ENCODE data around the gene PLEKHJ1. TPM values are rescaled to one million over a fixed set of nuclear protein-coding genes. Genes with fewer than 3 reads are reported as not detected.
"Not testable (repeated sequence)": the region's sequence is repeated elsewhere in the genome, so short reads cannot be mapped to it uniquely, and the experiment has no call there.

Gene PLEKHJ1
- total RNA-seq, 2 experiments from 2014 or later, result 69.8 to 71.3 TPM

- DNase-seq (no peak), ATAC-seq (ENCODE audit: low read depth) (no peak)
- peaks cover 9% of the 10 kb centered on the region for H3K36me3 Mint-ChIP-seq
- H3K4me3 Mint-ChIP-seq, result no peak overlapping the region
- no peaks in the 10 kb centered on the region for H3K27me3 Mint-ChIP-seq
- H3K9me3 Mint-ChIP-seq, result no peaks in the 10 kb centered on the region
- peaks cover 3% of the 10 kb centered on the region for H3K4me1 Mint-ChIP-seq
- H3K27ac Mint-ChIP-seq, result peak overlapping the region; percentile 54
- POLR2A ChIA-PET, result no interaction called here
These were observed 25.0 kb downstream of the PLEKHJ1 start for GRCh38 chr19:2210987-2211740.

DNA sequence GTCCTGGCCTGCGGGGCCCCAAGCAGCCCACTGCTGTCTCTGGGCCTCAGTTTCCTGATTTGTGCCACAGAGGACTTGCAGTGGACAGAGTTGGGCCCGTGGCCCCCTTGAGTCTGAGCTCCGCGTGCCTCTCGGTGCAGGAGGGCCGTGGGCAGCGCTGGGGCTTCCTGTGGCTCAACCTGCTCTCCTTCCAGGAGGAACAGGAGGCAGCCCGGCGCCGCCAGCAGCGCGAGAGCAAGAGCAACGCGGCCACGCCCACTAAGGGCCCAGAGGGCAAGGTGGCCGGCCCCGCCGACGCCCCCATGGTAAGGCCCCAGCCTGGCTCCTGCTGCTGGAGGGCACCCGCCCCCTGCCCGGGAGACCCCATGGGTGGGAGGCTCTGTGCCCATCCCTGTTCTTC, 25.9 kb downstream of the PLEKHJ1 start:
- no peaks in the 10 kb centered on the region for H3K9me3 Mint-ChIP-seq
- H3K27ac Mint-ChIP-seq, result no peak overlapping the region
- peaks cover 3% of the 10 kb centered on the region for H3K4me1 Mint-ChIP-seq
- ATAC-seq (ENCODE audit: low read depth), result no peak
- H3K4me3 Mint-ChIP-seq, result no peak overlapping the region
- H3K36me3 Mint-ChIP-seq, result peaks cover 9% of the 10 kb centered on the region
- H3K27me3 Mint-ChIP-seq, result no peaks in the 10 kb centered on the region
- no peak for DNase-seq
- POLR2A ChIA-PET, result no interaction called here

DNA sequence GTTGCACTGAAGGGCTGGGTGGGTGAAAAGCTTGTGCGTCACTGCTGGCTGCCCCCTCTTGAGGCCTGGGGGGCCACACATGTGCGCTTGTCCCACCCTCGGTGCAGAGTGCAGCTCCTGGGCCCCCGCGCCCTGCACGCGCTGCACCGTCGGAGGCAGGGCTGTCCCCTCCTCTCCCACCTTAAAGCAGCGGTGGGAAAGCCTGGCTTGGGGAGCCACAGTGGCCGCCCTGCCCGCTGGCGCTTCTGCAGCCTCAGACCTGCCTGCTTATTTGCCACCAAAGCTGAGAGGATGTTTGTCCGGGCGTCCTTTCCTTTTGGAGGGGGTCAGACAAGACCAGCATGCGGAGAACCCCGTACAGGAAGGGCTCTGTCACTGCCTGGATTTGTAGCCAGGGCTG, 26.7 kb downstream of the PLEKHJ1 start:
- no peak overlapping the region for H3K27ac Mint-ChIP-seq
- no peaks in the 10 kb centered on the region for H3K9me3 Mint-ChIP-seq
- H3K27me3 Mint-ChIP-seq, result no peaks in the 10 kb centered on the region

GRCh38 chr19:2208975-2209374, 27.2 kb downstream of the PLEKHJ1 start:
- no peak overlapping the region for H3K4me3 Mint-ChIP-seq
- POLR2A ChIA-PET, result no interaction called here
- H3K9me3 Mint-ChIP-seq, result no peaks in the 10 kb centered on the region
- no peak for ATAC-seq (ENCODE audit: low read depth)
- H3K4me1 Mint-ChIP-seq, result peaks cover 3% of the 10 kb centered on the region
- no peak for DNase-seq
- peaks cover 13% of the 10 kb centered on the region for H3K36me3 Mint-ChIP-seq
- no peaks in the 10 kb centered on the region for H3K27me3 Mint-ChIP-seq
- H3K27ac Mint-ChIP-seq, result no peak overlapping the region

More for the DNA sequence above, 26.7 kb downstream of the PLEKHJ1 start:
- Mint-ChIP-seq H3K36me3 (peaks cover 10% of the 10 kb centered on the region), H3K4me3 (no peak overlapping the region), H3K4me1 (peaks cover 1% of the 10 kb centered on the region)
- DNase-seq (no peak), ATAC-seq (ENCODE audit: low read depth) (no peak)
- POLR2A ChIA-PET, result no interaction called here

DNA sequence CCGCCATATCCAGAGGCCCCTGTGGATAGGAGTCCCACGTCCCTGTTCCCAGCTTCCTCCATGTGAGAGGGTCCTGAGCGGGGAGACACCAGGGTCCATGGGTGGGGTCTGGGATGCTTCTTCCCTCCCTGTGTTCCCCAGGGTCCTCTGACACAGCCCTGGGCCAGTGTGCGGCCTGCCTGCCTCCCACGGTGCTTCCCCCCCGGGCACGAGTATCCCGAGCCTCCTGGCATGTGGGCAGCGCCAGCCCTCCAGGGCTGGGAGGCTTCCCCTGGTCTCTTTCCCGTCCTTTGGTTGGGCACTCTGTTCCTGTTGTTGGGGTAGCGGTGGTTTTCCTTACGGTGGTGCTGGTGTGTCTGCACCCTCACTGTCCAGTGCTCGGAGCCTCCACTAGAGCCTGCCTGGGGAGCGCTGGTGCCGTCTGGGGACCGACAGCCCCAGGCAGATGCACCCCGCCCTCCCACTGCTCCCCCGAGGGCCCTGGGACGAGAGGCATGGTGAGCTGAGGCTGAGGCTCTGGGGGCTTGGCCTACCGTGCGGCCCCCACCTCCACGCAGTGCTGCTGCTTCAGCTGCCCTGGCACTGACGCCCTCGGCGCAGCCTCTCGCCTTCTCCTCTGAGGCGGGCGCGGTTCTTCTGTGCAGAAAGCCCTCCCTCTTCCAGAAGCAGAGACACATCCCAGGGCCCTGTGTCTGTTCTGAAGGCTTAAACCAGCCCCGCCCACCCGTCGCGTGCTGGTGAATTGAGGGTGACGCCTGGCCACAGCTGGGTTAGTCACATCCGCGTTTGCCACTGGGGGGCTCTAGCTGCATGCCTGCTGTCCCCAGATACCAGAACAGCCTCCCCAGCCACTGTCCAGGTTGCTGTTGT, 27.9 kb downstream of the PLEKHJ1 start:
- no peak overlapping the region for H3K4me3 Mint-ChIP-seq
- peaks cover 12% of the 10 kb centered on the region for H3K36me3 Mint-ChIP-seq
- peaks cover 2% of the 10 kb centered on the region for H3K4me1 Mint-ChIP-seq
- H3K27ac Mint-ChIP-seq, result no peak overlapping the region
- H3K27me3 Mint-ChIP-seq, result no peaks in the 10 kb centered on the region
- DNase-seq (no peak), ATAC-seq (ENCODE audit: low read depth) (peak; percentile 57)
- H3K9me3 Mint-ChIP-seq, result no peaks in the 10 kb centered on the region
- POLR2A ChIA-PET, result no interaction called here

- DNase-seq (no peak), ATAC-seq (ENCODE audit: low read depth) (no peak)
- Mint-ChIP-seq H3K4me3 (no peak overlapping the region), H3K27ac (no peak overlapping the region), H3K9me3 (no peaks in the 10 kb centered on the region), H3K36me3 (peaks cover 12% of the 10 kb centered on the region), H3K4me1 (peaks cover 2% of the 10 kb centered on the region), H3K27me3 (no peaks in the 10 kb centered on the region)
- POLR2A ChIA-PET, result no interaction called here
These were observed 29.1 kb downstream of the PLEKHJ1 start for GRCh38 chr19:2207008-2207407.

- Mint-ChIP-seq H3K4me1 (peaks cover 2% of the 10 kb centered on the region), H3K9me3 (no peaks in the 10 kb centered on the region), H3K36me3 (peaks cover 8% of the 10 kb centered on the region), H3K27ac (no peak overlapping the region), H3K4me3 (no peak overlapping the region), H3K27me3 (no peaks in the 10 kb centered on the region)
- ATAC-seq (ENCODE audit: low read depth) (no peak), DNase-seq (no peak)
- POLR2A ChIA-PET, result no interaction called here
These were observed 33.8 kb downstream of the PLEKHJ1 start for GRCh38 chr19:2202366-2202765.

DNA sequence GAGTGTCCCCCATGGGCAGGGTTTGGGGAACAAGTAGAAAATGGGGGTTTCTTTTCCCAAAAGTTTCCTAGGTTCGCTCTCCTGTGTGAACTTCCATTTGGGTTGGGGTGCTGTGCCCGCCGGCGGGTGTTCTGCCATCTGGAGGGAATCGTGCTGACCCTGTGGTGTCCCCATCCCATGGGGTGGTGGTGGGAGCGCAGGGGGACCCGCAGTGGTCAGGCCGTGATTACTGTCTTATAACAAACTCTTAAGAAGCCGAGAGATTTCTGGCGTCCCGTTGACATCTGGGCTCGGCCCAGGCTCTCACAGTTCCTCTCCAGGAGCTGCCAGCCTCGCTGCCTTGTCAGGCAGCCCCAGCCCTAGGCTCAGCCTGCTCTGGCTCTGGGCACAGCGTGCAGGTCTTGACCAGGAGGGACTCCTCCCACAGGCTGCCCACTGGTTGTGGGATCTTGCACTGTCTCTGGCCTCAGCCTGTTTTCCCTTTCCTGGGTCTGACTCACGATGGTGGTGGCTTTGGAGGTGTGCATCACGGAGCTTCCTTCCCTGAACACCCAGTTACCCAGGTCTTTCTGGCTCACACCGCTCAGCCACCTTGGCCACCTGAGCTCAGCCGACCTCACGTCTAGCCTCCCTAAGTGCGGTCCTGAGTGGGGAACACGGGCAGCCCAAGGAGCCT, 34.5 kb downstream of the PLEKHJ1 start:
- no peaks in the 10 kb centered on the region for H3K9me3 Mint-ChIP-seq
- no peak for ATAC-seq (ENCODE audit: low read depth)
- no peaks in the 10 kb centered on the region for H3K27me3 Mint-ChIP-seq
- H3K4me1 Mint-ChIP-seq, result peaks cover 2% of the 10 kb centered on the region
- peaks cover 6% of the 10 kb centered on the region for H3K36me3 Mint-ChIP-seq
- POLR2A ChIA-PET, result no interaction called here
- H3K4me3 Mint-ChIP-seq, result no peak overlapping the region
- H3K27ac Mint-ChIP-seq, result no peak overlapping the region
- DNase-seq, result no peak

DNA sequence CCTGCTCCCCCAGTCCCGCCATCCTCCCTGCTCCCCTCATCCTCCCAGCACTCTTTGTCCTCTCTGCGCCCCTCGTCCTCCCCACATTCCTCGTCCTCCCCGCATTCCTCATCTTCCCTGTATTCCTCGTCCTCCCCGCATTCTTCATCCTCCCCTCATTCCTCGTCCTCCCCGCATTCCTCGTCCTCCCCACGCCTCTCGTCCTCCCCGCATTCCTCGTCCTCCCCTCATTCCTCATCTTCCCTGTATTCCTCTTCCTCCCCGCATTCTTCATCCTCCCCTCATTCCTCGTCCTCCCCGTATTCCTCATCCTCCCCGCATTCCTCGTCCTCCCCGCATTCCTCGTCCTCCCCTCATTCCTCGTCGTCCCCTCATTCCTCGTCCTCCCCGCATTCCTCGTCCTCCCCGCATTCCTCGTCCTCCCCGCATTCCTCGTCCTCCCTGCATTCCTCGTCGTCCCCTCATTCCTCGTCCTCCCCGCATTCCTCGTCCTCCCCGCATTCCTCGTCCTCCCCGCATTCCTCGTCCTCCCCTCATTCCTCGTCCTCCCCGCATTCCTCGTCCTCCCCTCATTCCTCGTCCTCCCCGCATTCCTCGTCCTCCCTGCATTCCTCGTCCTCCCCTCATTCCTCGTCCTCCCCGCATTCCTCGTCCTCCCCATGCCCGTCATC, 35.4 kb downstream of the PLEKHJ1 start:
- H3K27me3 Mint-ChIP-seq; H3K36me3 Mint-ChIP-seq; H3K27ac Mint-ChIP-seq; H3K9me3 Mint-ChIP-seq; H3K4me3 Mint-ChIP-seq; POLR2A ChIA-PET; ATAC-seq (ENCODE audit: low read depth); H3K4me1 Mint-ChIP-seq; DNase-seq: not testable (repeated sequence)

GRCh38 chr19:2199861-2200623, 36.1 kb downstream of the PLEKHJ1 start:
- Mint-ChIP-seq H3K27me3 (no peaks in the 10 kb centered on the region), H3K36me3 (peaks cover 5% of the 10 kb centered on the region), H3K4me1 (peaks cover 2% of the 10 kb centered on the region), H3K9me3 (no peaks in the 10 kb centered on the region), H3K4me3 (no peak overlapping the region), H3K27ac (no peak overlapping the region)
- ATAC-seq (ENCODE audit: low read depth) (no peak), DNase-seq (no peak)
- POLR2A ChIA-PET, result interaction anchor here (0.7 kb wide), 1 partner anchor 170 kb away, joined by 4 read pairs; no protein-coding TSS in a partner anchor

DNA sequence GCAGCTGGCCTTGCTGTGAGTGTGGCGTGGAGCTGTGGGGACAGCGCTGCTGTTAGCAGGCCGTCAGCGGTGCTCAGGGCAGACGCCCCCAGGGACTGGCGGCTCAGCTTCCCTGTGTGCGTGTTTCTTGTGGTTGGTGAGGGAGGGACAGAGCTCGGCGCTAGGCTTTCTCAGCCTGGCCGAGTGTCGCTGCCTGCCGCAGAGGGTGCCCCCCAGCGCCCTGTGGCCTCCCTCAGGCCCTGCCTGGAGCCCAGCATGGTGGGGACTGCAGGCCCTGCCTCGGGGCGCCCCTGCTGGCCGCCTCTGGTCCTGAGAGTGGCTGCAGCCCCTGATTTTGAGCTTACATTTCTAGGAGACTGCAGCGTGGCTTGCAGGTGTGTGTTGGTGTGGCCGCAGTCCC, 36.9 kb downstream of the PLEKHJ1 start:
- Mint-ChIP-seq H3K27me3 (no peaks in the 10 kb centered on the region), H3K36me3 (peaks cover 3% of the 10 kb centered on the region), H3K4me1 (peaks cover 2% of the 10 kb centered on the region), H3K4me3 (no peak overlapping the region), H3K27ac (no peak overlapping the region), H3K9me3 (no peaks in the 10 kb centered on the region)
- ATAC-seq (ENCODE audit: low read depth) (no peak), DNase-seq (no peak)
- POLR2A ChIA-PET, result interaction anchor here (0.7 kb wide), 1 partner anchor 169 kb away, joined by 4 read pairs; no protein-coding TSS in a partner anchor

- DNase-seq (no peak), ATAC-seq (ENCODE audit: low read depth) (no peak)
- Mint-ChIP-seq H3K27me3 (no peaks in the 10 kb centered on the region), H3K27ac (no peak overlapping the region), H3K9me3 (no peaks in the 10 kb centered on the region), H3K4me1 (no peaks in the 10 kb centered on the region), H3K4me3 (no peak overlapping the region), H3K36me3 (peaks cover 3% of the 10 kb centered on the region)
- POLR2A ChIA-PET, result no interaction called here
These were observed 37.8 kb downstream of the PLEKHJ1 start for GRCh38 chr19:2198317-2198716.
